Measurements from ENCODE around the gene SCNN1A.

- TF ChIP-seq ZNF274 (IDR thresholded peaks at IDR 0.05; ENCODE audit: low read depth, low read length) (no peak), SUZ12 (IDR thresholded peaks at IDR 0.05; ENCODE audit: extremely low read depth, insufficient read depth, insufficient read length) (no peak)
These were observed 4.8 kb downstream of the SCNN1A start for GRCh38 chr12:6370576-6370935.

Data from NT2/D1 (cell line).